ENCODE data around the gene TNNT2. TPM values are rescaled to one million over a fixed set of nuclear protein-coding genes. Genes with fewer than 3 reads are reported as not detected.

TNNT2 gene
- total and polyA plus RNA-seq, 2 of the 8 experiments (the other 6 are each of a cell fraction or from before 2014, with no cell fraction given) = 3.1 to 21.0 TPM

DNA sequence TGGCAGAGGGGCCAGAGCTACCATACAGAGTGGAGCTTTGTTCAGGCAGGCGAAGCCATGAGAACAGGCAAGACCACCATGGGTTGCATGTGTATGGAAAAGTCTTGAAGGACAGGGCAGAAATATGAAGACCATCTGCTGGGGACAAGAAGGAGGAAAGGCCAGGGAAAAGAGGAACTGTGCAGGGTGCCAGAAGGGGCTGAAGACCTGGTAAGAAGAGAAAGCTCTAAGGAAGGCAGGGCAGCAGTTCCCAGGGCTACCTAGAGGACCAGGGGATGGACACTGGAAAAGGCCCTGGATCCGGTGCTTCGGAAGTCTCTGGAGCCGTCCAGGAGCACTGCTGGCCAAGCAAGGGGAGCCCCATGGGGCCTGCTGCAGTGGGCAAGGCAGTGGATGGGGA is 50.8 kb downstream of the TNNT2 start (continued):
- TF ChIP-seq KDM5A (IDR thresholded peaks at IDR 0.05; ENCODE audit: low read length) = no peak

All from H1 (cell line).